ENCODE measurements around the gene HJV.
"Not testable (repeated sequence)": the region's sequence is repeated elsewhere in the genome, so short reads cannot be mapped to it uniquely, and the experiment has no call there.

HJV gene, protein sequence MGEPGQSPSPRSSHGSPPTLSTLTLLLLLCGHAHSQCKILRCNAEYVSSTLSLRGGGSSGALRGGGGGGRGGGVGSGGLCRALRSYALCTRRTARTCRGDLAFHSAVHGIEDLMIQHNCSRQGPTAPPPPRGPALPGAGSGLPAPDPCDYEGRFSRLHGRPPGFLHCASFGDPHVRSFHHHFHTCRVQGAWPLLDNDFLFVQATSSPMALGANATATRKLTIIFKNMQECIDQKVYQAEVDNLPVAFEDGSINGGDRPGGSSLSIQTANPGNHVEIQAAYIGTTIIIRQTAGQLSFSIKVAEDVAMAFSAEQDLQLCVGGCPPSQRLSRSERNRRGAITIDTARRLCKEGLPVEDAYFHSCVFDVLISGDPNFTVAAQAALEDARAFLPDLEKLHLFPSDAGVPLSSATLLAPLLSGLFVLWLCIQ

GRCh38 chr1:146021622-146022402 lies at the start of gene HJV:
Gene HJV (minus strand): TSS chr1:146021735. CDS start chr1:146020231, 1,504 bp downstream.
- DNase-seq (ENCODE audit: low spot score): no peak

GRCh38 chr1:146059148-146059547 lies 37.6 kb upstream of the HJV start:
- DNase-seq (ENCODE audit: low spot score): not testable (repeated sequence)

DNA sequence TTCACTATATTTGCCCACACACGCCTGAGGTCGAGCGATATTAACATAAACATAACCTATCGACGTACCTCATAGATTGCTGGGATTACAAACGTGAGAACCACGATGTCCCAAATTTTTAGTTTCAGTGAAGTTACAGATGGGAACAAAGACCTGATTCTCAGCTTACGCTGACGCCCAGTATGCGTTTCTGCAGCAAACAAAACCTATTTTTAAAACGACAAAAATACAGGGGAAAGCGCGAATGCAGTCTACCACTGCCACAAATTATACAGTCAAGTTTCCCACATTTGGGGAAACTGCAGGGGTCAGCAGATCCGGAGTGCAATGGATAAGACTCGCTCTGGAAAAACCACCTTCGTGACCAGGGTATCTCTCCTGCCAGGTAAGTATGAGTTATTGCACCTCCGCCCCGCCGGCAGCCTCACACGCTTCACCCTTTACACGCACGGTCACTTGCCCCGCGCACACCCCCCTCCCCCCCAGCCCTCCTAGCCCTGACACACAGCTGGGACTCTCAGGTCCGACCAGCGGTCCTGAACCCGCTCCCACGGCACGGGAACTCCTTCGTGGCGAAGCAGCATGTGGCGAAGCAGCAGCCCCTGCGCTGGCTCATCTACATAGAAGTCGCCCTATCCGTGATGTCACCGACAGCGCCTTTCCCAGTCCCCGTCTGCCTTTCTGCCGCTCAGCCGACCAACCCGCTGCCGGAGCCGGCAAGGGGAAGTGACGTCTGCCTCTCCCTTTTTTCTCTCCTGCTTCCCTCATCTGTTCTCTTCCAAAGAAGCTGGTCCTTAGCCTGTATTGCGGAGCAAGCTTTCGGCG lies 30.5 kb upstream of the HJV start:
- peak; percentile 99 for DNase-seq (ENCODE audit: low spot score)

- no peak for DNase-seq (ENCODE audit: low spot score)
Measured at GRCh38 chr1:146051452-146051851, 29.9 kb upstream of the HJV start.

DNA sequence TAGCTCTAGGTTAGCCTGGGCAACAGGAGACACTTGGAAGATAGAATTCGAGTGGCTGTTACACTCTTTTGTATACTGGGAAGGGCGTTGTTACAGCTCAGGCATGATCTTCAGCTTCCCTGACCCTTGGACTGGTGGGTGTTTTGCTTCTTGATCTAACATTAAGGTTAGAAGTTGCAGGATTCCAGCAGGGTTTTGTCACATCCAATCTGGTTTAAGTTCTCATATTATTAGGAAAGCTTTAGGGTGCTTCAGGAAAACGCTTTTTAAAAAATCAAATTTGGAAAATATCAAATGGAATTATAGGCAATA lies 29.1 kb upstream of the HJV start:
- not testable (repeated sequence) for DNase-seq (ENCODE audit: low spot score)

DNA sequence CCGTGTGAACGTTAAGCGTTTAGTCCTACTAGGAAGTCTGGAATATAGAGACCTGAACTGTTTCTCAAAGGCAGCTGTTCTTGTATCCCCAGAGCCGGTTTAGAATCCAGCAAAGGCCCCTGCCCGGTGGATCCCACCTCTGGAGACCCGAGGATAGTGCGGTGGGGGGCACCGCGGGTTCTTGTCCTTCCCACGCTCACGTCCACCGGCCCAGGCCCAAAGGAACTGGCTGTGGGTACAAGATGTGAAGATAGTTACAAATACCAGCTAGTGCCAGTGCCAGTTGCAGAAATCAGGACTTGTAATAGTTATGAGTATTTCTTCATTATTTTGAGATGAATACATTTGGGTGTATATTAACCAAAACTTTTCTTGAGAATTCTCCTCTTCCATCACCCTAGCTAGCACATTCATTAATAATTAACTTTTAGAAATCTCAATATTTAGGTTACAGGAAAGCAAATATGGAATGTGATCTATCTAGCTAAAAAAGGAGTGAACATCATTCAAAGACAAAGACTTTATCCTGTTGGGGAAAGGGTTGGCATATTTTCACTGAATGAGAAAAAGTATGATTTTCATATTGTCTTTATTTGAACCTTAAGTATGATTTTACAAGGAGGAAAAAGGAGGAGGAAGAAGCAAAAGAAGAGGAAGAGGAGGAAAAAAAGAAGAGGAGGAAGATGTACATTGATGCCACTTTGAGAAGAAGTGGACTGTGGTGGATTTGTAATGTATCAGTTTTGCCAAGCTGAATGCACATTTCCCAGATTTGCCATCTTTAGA lies 28.5 kb upstream of the HJV start:
- peak; percentile 32 for DNase-seq (ENCODE audit: low spot score)

DNA sequence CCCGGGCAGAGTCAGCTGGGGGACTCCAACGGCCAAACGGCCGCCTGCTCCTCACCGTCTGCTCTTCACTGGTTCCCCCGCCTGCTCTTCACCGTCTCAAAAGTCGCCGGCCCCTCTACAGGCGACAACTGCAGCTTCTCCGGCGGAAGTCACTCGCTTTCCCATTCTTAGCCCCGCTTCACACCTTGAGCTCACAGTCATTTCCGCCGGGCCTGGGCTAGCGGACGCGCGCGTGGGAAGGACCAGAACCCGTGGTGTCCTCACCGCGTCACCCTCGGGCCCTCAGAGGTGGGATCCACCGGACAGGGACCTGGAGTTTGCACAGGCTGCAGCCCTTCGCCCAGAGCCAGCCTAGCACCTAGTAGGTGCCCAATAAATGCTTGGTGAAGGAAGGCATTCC lies 27.9 kb upstream of the HJV start:
- no peak for DNase-seq (ENCODE audit: low spot score)

DNA sequence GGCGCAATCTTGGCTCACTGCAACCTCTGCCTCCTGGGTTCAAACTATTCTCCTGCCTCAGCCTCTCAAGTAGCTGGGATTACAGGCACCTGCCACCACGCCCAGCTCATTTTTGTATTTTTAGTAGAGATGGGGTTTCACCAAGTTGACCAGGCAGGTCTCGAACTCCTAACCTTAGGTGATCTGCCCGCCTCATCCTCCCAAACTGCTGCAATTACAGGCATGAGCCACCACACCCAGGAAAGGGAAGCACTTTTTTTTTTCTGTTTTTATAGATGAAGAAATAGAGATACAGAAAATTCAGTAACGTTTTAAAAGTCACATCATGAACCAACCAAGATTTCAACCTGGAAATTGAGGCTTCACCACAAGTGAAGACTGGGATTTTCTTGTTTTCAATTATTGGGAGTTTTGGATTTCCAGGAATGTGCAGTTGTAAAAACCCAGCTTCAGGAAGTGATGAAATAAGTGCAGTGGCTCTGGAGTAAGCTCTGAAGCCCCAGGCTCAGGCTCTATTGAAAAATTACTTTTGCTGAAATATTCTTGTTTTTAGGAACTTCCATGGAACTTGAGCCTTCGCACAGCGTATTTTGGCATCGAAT lies 27.1 kb upstream of the HJV start:
- peak; percentile 17 for DNase-seq (ENCODE audit: low spot score)

GRCh38 chr1:146046664-146047063 lies 25.1 kb upstream of the HJV start:
- DNase-seq (ENCODE audit: low spot score): no peak

DNA sequence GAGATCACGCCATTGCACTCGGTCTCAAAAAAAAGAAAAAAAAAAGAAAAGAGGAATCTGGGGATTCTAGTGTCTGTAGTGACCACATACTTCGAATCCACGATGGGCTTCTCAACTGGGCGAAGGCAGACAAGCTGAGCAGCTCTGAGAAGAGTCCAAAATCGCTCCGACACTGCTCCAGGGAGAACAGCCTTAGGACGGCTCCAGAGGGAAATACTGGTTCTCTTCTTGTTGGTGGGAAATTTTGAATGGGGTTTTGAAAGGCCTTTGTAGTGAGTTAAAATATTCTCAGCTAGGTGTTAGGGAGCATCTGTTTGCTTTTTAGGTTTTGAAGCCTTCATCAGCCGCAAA lies 18.3 kb upstream of the HJV start:
- DNase-seq (ENCODE audit: low spot score): no peak

- peak; percentile 90 for DNase-seq (ENCODE audit: low spot score)
Measured at GRCh38 chr1:146036965-146037646, 15.6 kb upstream of the HJV start.

DNA sequence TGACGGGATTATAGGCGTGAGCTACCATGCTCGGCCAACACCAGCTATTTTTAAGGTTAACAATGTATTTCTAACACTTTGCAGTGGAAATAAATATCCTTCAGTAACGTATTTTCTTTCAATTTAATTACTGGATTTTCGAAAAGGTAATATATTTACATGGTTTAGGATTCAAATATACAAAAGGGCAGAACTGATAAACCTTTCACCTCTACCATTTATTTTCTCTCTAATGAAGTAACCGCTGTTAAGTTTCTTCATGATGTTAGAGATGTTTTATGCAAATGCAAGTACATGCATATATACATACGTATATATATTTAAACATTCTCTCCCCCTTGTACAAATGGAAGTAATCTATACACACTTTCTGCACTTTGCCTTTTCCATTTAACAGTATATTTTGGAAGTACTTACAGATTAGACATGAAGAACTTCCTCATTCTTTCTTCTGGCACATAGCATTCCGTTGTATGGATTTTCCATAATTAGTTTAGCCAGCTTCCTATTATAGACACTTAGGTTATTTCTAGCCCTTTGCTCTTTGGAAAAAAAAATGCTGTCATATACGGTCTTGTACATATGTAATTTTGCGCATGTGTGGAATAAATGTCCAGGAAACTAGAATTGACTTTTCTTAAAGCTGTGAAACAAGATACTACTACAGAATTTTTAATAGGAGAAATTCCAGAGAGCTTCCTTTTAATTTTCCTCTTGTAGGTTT lies 14.9 kb upstream of the HJV start:
- no peak for DNase-seq (ENCODE audit: low spot score)

DNA sequence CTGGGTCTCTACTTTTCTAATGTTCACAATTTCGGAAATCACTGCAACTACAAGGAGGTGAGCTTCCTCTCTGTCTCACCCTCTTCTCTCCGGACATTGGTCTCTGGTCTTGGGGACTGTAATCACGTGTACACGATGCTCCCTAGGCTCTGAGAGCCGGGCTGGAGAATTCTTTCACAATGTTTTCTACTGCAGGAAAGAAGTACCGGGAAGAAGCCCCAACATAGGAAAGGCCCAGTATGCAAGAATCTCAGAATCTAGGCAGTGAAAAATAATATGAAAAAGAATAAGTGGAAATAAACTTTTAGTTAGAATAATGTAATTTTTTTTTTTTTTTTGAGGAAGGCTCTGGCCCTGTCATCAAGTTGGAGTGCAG lies 13.5 kb upstream of the HJV start:
- DNase-seq (ENCODE audit: low spot score): no peak

- peak; percentile 58 for DNase-seq (ENCODE audit: low spot score)
Measured at GRCh38 chr1:146032631-146033219, 11.2 kb upstream of the HJV start.

- no peak for DNase-seq (ENCODE audit: low spot score)
Measured at GRCh38 chr1:146031476-146031875, 9.9 kb upstream of the HJV start.

- no peak for DNase-seq (ENCODE audit: low spot score)
Measured at GRCh38 chr1:146029117-146029516, 7.6 kb upstream of the HJV start.

GRCh38 chr1:146026650-146027049 lies 5.1 kb upstream of the HJV start:
- not testable (repeated sequence) for DNase-seq (ENCODE audit: low spot score)

- not testable (repeated sequence) for DNase-seq (ENCODE audit: low spot score)
Measured at GRCh38 chr1:146025787-146026495, 4.4 kb upstream of the HJV start.

Data from kidney tubule cell (primary cell).